ENCODE results near the gene TRPM3.

TRPM3 gene

GRCh38 chr9:70817311-70817710 is 304.1 kb downstream of the TRPM3 start:
- no peak for DNase-seq (ENCODE audit: low read depth)

- no peak for DNase-seq (ENCODE audit: low read depth)
These were observed 304.5 kb downstream of the TRPM3 start for GRCh38 chr9:70816891-70817290.

- DNase-seq (ENCODE audit: low read depth) = no peak
These were observed 305.1 kb downstream of the TRPM3 start for GRCh38 chr9:70816316-70816715.

GRCh38 chr9:70814597-70814996 is 306.8 kb downstream of the TRPM3 start:
- no peak for DNase-seq (ENCODE audit: low read depth)

- no peak for DNase-seq (ENCODE audit: low read depth)
These were observed 308.3 kb downstream of the TRPM3 start for GRCh38 chr9:70813141-70813540.

GRCh38 chr9:70811638-70812037 is 309.8 kb downstream of the TRPM3 start:
- no peak for DNase-seq (ENCODE audit: low read depth)

GRCh38 chr9:70806875-70807274 is 314.5 kb downstream of the TRPM3 start:
- DNase-seq (ENCODE audit: low read depth) = no peak

GRCh38 chr9:70805949-70806348 is 315.5 kb downstream of the TRPM3 start:
- no peak for DNase-seq (ENCODE audit: low read depth)

- no peak for DNase-seq (ENCODE audit: low read depth)
These were observed 318.5 kb downstream of the TRPM3 start for GRCh38 chr9:70802758-70803436.

- DNase-seq (ENCODE audit: low read depth) = no peak
These were observed 319.2 kb downstream of the TRPM3 start for GRCh38 chr9:70802206-70802605.

GRCh38 chr9:70801181-70801829 is 320.1 kb downstream of the TRPM3 start:
- DNase-seq (ENCODE audit: low read depth) = no peak

GRCh38 chr9:70798018-70798417 is 323.4 kb downstream of the TRPM3 start:
- no peak for DNase-seq (ENCODE audit: low read depth)

- no peak for DNase-seq (ENCODE audit: low read depth)
These were observed 325.6 kb downstream of the TRPM3 start for GRCh38 chr9:70795841-70796240.

- no peak for DNase-seq (ENCODE audit: low read depth)
These were observed 328.6 kb downstream of the TRPM3 start for GRCh38 chr9:70792796-70793195.

GRCh38 chr9:70791936-70792335 is 329.5 kb downstream of the TRPM3 start:
- DNase-seq (ENCODE audit: low read depth) = no peak

- no peak for DNase-seq (ENCODE audit: low read depth)
These were observed 332.3 kb downstream of the TRPM3 start for GRCh38 chr9:70789086-70789485.

- DNase-seq (ENCODE audit: low read depth) = no peak
These were observed 337.0 kb downstream of the TRPM3 start for GRCh38 chr9:70784456-70784855.

- no peak for DNase-seq (ENCODE audit: low read depth)
These were observed 342.9 kb downstream of the TRPM3 start for GRCh38 chr9:70778568-70778967.

- no peak for DNase-seq (ENCODE audit: low read depth)
These were observed 347.8 kb downstream of the TRPM3 start for GRCh38 chr9:70773579-70773978.

GRCh38 chr9:70772601-70773000 is 348.8 kb downstream of the TRPM3 start:
- DNase-seq (ENCODE audit: low read depth) = no peak

- DNase-seq (ENCODE audit: low read depth) = no peak
These were observed 355.5 kb downstream of the TRPM3 start for GRCh38 chr9:70765946-70766345.

GRCh38 chr9:70761139-70761670 is 360.2 kb downstream of the TRPM3 start:
- no peak for DNase-seq (ENCODE audit: low read depth)

GRCh38 chr9:70760228-70760627 is 361.2 kb downstream of the TRPM3 start:
- DNase-seq (ENCODE audit: low read depth) = no peak

GRCh38 chr9:70753311-70753710 is 368.1 kb downstream of the TRPM3 start:
- DNase-seq (ENCODE audit: low read depth) = no peak

All from ELR (cell line).